ENCODE results near the gene KLHL22. TPM values are rescaled to one million over a fixed set of nuclear protein-coding genes. Genes with fewer than 3 reads are reported as not detected.
"Not testable (repeated sequence)": the region's sequence is repeated elsewhere in the genome, so short reads cannot be mapped to it uniquely, and the experiment has no call there.

KLHL22 gene
- total and polyA plus RNA-seq, 8 donors, result 9.9 to 22.9 (median 13.2) TPM

- 98% methylated on average over 14 of the region's 14 CpGs for WGBS, 2 donors
- no peak overlapping the region for H3K4me3 ChIP-seq
- no peaks in the 10 kb centered on the region for H3K36me3 ChIP-seq
- no peaks in the 10 kb centered on the region for H3K27me3 ChIP-seq
- FAIRE-seq, result no peak
- no peak for ATAC-seq
- TF ChIP-seq CTCF (IDR thresholded peaks at IDR 0.05), result no peak
- H3K4me1 ChIP-seq, result no peaks in the 10 kb centered on the region
- intact Hi-C loops (cut with DNase I), result no loop called here
- no peak for DNase-seq
- H3K27ac ChIP-seq, result no peak overlapping the region
- H3K9me3 ChIP-seq, result no peaks in the 10 kb centered on the region
Measured at GRCh38 chr22:20483771-20484170, 11.8 kb downstream of the KLHL22 start.

DNA sequence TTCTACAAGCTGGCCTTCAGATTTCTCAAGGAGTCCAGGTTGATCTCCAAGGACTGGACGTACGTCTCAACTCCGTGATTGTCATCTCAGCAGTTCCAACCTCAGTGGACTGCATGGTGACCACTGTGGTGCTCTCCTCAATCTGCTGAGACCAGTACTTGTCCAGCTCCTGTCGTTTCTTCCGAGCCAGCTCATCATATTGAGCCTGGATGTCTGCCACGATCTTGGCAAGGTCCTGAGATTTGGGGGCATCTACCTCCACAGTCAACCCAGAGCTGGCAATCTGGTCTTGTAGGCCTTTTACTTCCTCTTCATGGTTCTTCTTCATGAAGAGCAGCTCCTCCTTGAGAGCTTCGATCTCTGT lies 12.5 kb downstream of the KLHL22 start:
- 95 to 96% methylated on average over 7 of the region's 7 CpGs for WGBS, 2 donors
- H3K27me3 ChIP-seq; H3K27ac ChIP-seq; H3K4me1 ChIP-seq; H3K36me3 ChIP-seq; ATAC-seq; intact Hi-C loops (cut with DNase I); FAIRE-seq; H3K4me3 ChIP-seq; DNase-seq; H3K9me3 ChIP-seq: not testable (repeated sequence)

GRCh38 chr22:20479612-20480196 lies 15.9 kb downstream of the KLHL22 start:
- H3K4me1 ChIP-seq, result no peaks in the 10 kb centered on the region
- WGBS, 2 donors, result 95 to 100% methylated on average over 1 of the region's 1 CpG
- H3K36me3 ChIP-seq, result no peaks in the 10 kb centered on the region
- H3K27me3 ChIP-seq, result no peaks in the 10 kb centered on the region
- FAIRE-seq (no peak), ATAC-seq (no peak), DNase-seq (no peak)
- H3K27ac ChIP-seq, result no peak overlapping the region
- intact Hi-C loops (cut with DNase I), result no loop called here
- no peak for TF ChIP-seq CTCF (IDR thresholded peaks at IDR 0.05)
- no peaks in the 10 kb centered on the region for H3K9me3 ChIP-seq
- H3K4me3 ChIP-seq, result no peak overlapping the region

GRCh38 chr22:20478059-20478458 lies 17.5 kb downstream of the KLHL22 start:
- ATAC-seq; H3K9me3 ChIP-seq; H3K36me3 ChIP-seq; intact Hi-C loops (cut with DNase I); H3K27ac ChIP-seq; H3K4me1 ChIP-seq; H3K4me3 ChIP-seq; DNase-seq; H3K27me3 ChIP-seq; FAIRE-seq: not testable (repeated sequence)
- WGBS, 2 donors, result 95 to 98% methylated on average over 6 of the region's 6 CpGs

DNA sequence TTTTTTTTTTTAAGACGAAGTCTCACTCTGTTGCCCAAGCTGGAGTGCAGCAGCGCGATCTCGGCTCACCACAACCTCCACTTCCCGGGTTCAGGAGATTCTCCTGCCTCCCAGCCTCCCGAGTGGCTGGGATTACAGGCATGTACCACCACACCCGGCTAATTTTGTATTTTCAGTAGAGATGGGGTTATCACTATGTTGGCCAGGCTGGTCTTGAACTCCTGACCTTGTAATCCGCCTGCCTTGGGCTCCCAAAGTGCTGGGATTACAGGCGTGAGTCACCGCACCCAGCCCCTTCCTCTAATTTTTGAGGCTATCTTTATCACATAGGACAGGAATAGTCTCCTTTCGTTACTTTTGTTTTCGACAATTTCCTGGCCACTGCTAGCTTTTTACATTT lies 20.0 kb downstream of the KLHL22 start:
- H3K27me3 ChIP-seq; H3K4me1 ChIP-seq; H3K27ac ChIP-seq; H3K36me3 ChIP-seq; H3K4me3 ChIP-seq; intact Hi-C loops (cut with DNase I); H3K9me3 ChIP-seq; ATAC-seq; FAIRE-seq; DNase-seq: not testable (repeated sequence)
- 95 to 96% methylated on average over 12 of the region's 12 CpGs for WGBS, 2 donors

- intact Hi-C loops (cut with DNase I), result no loop called here
- DNase-seq (no peak), ATAC-seq (no peak), FAIRE-seq (no peak)
- H3K36me3 ChIP-seq, result no peaks in the 10 kb centered on the region
- TF ChIP-seq CTCF (IDR thresholded peaks at IDR 0.05), result no peak
- WGBS, 2 donors, result 95 to 96% methylated on average over 4 of the region's 4 CpGs
- H3K27me3 ChIP-seq, result no peaks in the 10 kb centered on the region
- no peaks in the 10 kb centered on the region for H3K9me3 ChIP-seq
- H3K4me3 ChIP-seq, result no peak overlapping the region
- H3K27ac ChIP-seq, result no peak overlapping the region
- no peaks in the 10 kb centered on the region for H3K4me1 ChIP-seq
Measured at GRCh38 chr22:20475115-20475436, 20.5 kb downstream of the KLHL22 start.

All from pancreas (tissue), 10 donors.